NCI-H1930 (cell line): ENCODE measurements around the gene ANKRD34A.
A peak's percentile ranks its signal among the peaks of the same experiment; 100 is the strongest.
"Not testable (repeated sequence)": the region's sequence is repeated elsewhere in the genome, so short reads cannot be mapped to it uniquely, and the experiment has no call there.

ENCODE experiments used
- DNase-seq, 2 experiments: peaks; one replicate each; lab custom pipeline; 2025; lab: John Stamatoyannopoulos, UW

The ANKRD34A gene

GRCh38 chr1:145942871-145943270 is 21.5 kb downstream of the ANKRD34A start:
- DNase-seq: no peak

- peak in 1 of 2 experiments; percentile 65 for DNase-seq
Measured at GRCh38 chr1:145942405-145942804, 22.0 kb downstream of the ANKRD34A start.

- DNase-seq: no peak
Measured at GRCh38 chr1:145937436-145937835, 26.9 kb downstream of the ANKRD34A start.

- DNase-seq: no peak
Measured at GRCh38 chr1:145936247-145936646, 28.1 kb downstream of the ANKRD34A start.

GRCh38 chr1:145935708-145936107 is 28.7 kb downstream of the ANKRD34A start:
- DNase-seq: no peak

GRCh38 chr1:145932522-145933009 is 31.8 kb downstream of the ANKRD34A start:
- DNase-seq: not testable (repeated sequence)

GRCh38 chr1:145927916-145928643 is 36.3 kb downstream of the ANKRD34A start:
- no peak for DNase-seq

GRCh38 chr1:145927063-145927886 is 37.1 kb downstream of the ANKRD34A start, which contains the start of gene RBM8A:
Gene RBM8A, minus strand, starts transcription at chr1:145927484. Its CDS starts 58 bp downstream, at chr1:145927426.
- peak; percentile 97 for DNase-seq

GRCh38 chr1:145926686-145927062 is 37.7 kb downstream of the ANKRD34A start:
- no peak for DNase-seq

- DNase-seq: no peak
Measured at GRCh38 chr1:145922266-145922665, 42.1 kb downstream of the ANKRD34A start.

- not testable (repeated sequence) for DNase-seq
Measured at GRCh38 chr1:145920297-145920696, 44.1 kb downstream of the ANKRD34A start.

- DNase-seq: no peak
Measured at GRCh38 chr1:145918992-145919939, 45.1 kb downstream of the ANKRD34A start.

GRCh38 chr1:145918144-145918991 is 46.0 kb downstream of the ANKRD34A start, which contains the start of gene PEX11B:
Gene PEX11B, minus strand, starts transcription at chr1:145918717. Its CDS starts 29 bp downstream, at chr1:145918688.
- peak; percentile 67 to 75 for DNase-seq

GRCh38 chr1:145917595-145917994 is 46.8 kb downstream of the ANKRD34A start:
- DNase-seq: no peak

GRCh38 chr1:145916745-145917144 is 47.6 kb downstream of the ANKRD34A start:
- no peak for DNase-seq

GRCh38 chr1:145912128-145912641 is 52.2 kb downstream of the ANKRD34A start:
- no peak for DNase-seq
